NCI-H748 (cell line): ENCODE results near the gene UMAD1.
A peak's percentile ranks its signal among the peaks of the same experiment; 100 is the strongest.

Experiments used
- DNase-seq: peaks from one replicate; lab custom pipeline; 2025; ENCODE audit not compliant: unreplicated experiment; lab: John Stamatoyannopoulos, UW

The UMAD1 gene

DNA sequence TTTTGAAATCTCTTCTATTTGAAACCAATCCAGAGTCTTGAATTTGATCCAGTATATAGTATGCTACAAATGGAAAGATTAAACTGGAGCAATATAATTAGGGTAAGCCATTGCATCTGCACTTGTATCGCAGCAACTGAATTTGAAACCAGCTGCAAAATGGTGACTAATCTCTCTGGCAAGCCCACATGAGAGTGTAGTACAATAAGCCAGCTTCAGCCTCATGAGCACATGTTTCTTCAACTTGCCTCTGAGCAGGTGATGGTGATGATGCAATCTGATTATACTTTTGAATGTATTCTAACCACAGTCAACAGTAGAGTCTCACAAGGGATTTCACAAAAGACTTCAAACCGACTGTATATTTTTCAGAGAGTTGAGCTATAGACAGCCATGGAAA lies 78.7 kb downstream of the UMAD1 start:
- DNase-seq = peak; percentile 91

DNA sequence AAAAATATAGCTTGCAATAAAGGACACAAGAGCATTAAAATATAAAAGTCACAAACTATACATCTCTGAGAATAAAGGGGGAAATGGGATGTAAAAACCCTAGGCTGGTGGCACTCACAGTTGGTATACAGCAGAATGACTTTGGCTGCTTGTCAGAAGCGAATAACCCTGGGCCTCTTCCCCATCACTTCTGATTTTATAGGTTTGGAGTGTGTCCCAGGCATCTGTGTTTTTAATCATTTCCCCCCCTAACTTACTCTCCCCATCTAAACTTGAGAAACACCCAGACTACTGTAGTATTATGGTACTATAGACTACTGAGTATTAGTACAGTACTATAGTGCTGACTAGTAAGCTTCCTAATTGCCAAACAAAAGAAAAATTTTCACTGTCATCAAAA lies 79.6 kb downstream of the UMAD1 start:
- peak; percentile 6 for DNase-seq

DNA sequence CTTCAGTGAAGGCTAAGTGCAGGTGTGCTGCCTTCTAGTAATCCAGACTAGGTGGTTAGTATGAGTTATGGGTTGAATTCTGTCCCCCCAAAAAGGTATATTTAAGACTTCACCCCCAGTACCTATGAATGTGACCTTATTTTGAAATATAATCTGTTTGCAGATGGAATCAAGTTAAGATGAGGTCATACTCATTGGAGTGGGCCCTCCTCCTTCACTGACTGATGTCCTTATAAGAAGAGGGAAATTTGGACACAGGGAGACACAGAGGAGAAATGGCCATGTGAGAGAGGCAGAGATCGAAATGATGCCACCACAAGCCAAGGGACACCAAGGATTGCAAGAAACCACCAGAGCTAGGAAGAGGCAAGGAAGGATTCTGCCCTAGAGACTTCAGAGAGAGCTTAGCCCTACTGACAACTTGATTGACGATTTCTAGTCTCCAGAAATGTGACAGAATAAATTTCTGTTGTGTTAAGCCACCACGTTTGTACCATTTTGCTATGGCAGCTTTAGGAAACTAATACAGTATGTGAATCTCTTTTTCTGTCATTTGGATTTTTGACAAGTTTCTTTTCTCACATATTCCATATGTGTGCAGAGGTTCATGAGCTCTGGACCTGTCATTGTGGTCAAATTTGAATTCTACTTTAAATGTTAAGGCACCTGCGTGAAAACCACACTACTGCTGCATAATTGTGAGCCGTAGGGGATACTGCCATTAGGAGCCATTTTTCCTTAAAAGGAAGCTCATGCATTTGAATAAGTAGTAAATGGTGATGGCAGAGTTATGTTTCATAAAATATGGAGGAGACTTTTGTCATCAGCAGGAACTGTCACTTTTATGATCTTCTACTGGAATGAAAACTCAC lies 80.4 kb downstream of the UMAD1 start:
- DNase-seq = peak; percentile 9

DNA sequence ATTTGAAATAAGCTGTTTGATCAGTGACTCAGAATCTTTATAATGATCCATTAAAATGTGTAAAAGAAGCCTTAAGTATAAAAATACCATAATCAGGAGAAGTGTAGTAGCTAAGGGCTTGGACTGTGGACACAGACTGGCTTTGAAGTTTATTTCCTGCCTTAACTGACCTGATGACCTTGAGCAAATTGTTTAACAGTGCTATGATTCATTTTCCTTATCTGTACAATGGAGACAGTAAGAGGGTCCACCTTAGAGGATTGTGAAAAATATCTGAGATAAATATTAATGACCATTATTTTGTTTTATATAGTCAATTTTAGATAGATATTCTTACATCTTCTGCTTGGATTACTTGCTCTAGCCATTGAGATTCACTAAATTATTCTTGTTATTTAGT lies 91.2 kb downstream of the UMAD1 start:
- DNase-seq = no peak

DNA sequence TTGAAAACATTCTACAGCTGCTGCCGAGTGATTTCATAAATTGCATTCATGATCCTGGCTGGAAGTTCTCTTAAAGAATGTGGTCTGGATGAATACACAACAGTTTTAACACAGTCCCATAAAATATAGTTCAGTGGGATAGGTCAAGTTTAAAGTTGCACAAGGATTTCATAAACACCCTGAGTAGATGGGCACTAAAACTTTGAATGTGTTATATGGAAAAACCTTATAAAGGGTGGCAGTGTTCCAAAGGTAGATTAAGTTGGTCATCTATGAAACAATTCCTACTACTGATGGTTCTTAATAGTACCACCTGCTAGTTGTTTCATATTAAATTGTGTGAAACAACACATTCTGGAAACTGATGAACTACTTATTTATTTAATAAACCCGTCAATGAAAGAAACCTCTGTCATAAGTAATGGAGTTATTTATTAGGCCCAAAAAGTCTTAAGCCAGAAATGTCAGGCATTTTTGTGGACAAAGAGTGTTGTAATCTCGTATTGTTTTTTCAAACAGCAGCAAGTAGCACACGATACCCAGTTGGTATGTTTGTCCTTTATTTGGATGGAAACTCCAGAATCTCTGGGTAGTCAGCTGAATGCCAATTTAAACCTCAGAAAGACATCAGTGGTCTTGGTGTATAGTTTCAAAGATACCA lies 92.2 kb downstream of the UMAD1 start:
- DNase-seq = no peak

DNA sequence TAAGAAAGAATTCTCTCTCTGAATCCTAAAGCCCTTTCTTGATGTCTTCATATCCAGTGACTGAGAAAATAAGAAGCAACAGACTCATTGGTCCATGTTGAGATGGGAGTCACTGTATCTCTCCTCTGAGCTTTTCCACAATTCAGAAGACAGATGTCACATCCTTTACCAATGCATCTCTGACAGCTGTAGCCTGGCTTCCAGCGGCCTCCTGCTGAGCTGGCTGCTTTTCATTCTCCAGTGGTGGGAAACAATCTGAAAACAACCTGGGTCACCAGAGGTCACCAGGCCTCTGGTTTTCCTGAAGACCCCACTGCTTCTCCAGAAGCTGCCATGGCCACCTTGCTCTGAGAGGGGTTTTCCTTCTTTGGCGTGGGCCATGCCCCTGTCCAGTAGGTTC lies 96.1 kb downstream of the UMAD1 start:
- DNase-seq = peak; percentile 13

DNA sequence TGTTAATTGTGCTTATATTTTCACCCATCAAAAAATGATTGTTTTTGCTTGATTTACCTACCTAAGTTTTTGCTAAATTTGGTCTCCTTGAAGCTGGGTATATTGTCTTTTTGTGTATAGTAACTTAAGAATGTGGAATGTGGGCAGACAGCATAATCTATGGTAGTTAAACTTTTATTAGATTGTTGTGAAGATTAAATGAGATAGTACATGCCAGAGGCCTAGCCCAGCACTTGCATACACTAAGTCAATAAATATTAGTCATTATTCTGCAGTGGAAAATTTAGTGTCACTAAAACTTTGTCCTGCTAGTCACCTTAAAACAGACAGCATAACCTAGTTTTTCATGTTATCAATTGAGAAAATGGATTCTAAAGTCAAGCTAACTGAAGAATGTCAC lies 97.1 kb downstream of the UMAD1 start:
- DNase-seq = no peak

DNA sequence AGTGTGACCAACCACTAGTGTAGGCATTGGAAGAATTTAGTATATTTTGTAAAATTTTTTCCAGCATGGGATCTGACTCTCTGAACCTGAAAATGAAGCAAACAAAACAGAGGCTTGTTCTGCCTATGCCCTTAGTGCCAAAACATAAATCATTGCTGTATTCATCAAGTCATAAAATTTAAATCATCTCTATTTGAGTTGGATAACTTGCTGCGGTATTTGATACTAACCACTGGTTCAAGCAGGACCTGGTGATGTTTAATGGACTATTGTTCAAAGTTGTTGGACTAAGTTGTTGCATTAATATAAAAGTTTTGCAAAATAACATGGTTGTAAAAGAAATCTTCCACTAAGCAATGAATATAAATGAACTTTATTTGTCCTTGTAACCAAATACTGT lies 97.6 kb downstream of the UMAD1 start:
- no peak for DNase-seq

DNA sequence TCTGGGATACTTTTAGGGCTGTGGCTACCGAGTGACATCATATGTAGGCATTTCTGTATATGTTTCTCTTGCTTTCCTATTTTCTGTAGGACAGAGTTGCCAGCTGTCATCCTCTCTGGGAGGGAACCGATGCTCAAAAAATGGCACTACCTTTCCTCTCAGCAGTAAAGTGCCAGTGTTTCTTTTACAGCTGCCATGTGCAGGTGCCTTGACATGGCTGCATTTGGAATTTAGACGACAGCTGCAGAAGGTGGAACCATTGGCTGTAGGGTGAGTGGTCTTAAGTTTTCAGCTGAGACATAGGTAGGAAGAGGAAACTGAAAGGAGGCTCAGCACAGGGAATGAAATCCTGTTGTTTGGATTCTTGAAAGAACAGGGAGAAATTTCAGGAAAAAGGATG lies 98.1 kb downstream of the UMAD1 start:
- no peak for DNase-seq

DNA sequence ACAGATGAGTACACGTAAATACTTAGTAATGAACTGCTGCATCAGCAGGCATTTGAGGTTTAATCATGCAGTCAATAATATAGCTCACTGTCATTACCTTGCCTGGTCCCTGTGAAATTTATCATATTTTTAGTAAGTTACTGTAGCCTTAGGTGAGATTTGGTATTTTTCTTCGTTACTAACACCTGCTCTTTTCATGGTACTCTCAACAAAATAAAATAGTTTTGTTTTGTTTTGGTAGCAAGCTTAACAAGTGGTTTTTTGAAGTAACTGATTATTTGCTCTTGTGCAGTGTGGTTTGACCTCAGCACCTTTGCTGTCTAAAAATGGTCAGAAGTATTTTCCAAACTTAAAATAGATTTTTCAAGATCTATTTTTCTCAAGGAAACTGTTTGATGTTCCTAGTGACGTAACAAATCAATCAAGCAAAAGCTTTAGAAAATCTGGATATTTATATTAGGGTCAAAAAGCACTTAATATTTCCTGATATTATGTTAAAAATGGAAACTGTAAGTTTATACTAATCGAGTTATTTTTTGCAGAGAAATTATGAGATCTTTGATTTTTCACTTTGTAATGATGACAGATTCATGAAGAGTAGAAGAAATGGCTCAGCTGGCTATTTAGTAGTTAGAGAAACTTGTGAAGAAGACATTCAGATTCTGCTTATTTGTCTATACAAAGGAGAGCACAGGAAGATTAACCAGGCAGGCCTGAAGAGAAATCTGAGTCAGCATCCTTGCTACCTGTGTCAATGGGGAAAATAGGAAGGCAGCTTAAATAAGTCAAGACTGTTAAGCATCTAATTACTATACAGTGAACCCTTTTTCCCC lies 98.9 kb downstream of the UMAD1 start:
- no peak for DNase-seq

DNA sequence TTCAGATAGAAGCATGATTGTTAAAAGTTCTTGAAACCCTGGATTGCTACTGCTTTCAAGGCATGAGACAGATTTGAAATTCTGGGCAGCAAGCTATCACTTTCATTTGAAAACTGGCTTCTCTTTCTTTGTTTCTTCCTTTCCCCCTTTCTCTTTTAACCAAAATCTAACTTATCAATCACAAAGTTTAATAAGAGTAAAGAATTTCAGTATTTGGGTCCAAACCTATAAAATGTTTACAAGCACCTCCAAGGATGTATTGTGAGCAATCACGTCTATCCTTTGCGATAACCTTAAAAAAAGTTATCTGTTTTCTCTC lies 99.4 kb downstream of the UMAD1 start:
- no peak for DNase-seq

DNA sequence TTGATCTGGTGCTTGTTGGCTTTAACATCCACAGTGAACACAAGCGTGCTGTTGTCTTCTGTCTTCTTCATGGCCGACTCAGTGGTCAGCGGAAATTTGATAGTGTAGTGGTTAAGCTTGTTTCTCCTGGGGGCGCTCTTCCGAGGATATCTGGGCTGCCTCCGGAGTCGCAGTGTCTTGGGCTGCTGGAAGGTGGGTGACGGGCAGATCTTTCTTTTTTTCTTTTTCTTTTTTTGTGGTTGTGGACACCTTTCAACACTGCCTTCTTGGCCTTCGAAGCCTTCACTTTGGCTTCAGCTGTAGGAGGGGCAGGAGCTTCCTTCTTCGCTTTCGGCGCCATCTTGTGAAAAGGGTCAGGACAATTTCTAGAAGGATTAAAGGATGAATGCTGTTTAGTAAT lies 101.7 kb downstream of the UMAD1 start:
- DNase-seq = no peak

DNA sequence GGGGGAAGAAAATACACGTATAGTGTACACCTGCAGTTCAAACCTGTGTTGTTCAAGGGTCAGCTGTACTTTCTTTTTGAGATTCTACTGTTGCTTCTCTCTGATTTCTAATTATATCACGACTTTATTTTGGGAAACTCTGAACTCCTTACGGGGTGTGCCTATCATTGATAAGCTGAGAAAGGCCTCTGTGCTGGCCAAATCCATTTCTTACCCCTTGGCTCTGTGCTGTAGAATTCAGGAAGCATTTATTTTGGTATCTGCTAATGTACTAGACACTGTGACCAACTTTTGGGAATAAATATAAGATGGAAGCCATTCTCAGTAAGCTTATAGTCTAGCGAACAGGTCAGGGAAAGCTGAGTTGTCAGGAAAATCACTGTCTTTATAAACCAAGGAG lies 104.7 kb downstream of the UMAD1 start:
- DNase-seq = no peak

DNA sequence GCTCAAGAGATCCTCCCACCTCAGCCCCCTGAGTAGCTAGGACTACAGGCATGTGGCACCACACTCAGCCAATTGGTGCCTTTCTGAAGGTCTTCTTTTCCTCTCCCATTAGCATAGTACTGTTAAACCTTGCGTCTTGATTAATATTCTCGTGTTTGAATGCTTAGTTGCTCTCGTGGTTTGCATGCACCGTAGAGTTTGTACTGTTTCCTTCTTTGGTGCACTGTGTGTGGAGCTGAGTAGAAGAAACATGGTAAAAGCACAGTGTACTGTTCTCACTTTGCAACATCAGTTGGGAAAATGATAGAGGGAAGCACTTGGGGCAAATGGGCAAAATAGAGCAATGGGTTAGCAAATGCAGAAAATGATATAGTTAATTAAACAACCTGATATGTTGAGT lies 105.4 kb downstream of the UMAD1 start:
- DNase-seq = no peak

DNA sequence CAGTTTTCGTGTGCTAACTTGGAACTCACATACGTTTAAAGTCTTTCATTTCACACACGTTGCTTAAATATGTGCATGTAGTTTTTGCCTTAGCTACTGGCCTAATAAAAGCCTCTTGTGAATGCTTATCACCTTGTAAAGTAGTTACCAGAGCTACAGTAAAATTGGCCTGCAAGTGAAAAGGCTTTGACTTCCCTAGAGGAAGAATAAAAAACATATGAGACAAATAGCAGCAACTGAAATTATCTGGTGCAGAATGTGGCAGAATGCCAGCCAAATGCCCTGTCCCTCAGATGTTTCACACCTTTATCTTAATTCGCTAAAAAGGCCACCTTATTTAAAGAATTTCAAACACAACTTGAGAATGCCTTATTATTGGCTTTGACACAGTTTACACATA lies 105.9 kb downstream of the UMAD1 start:
- peak; percentile 13 for DNase-seq

DNA sequence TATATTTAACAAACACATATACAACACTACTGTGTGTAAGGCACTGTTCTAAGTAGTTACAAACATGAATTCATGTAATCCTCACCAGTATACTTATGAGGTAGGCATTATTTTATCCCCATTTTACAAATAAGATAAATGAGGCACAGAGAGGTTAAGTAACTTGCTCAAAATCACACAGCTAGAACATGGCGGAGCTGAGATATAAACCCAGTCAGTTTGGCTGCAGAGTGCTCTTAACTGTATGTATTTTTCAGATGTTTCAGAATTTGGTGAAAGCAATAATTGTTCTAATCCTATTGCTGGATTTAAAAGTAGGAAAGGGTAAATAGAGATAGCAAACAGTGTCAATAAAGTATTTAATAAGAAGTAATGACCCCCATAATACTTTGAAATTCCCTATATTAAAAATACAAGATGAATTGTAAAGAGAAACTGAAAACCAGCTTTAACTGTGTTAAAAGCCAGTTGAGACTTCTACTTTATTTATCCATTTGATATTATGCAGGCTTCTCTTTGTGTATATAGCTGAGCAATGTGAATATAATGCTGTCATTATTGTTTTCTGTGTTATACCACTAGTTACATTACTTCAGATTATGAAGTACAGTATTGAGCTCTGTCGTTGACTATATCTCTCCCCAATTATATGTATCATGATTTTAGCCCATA lies 110.2 kb downstream of the UMAD1 start:
- DNase-seq = no peak

DNA sequence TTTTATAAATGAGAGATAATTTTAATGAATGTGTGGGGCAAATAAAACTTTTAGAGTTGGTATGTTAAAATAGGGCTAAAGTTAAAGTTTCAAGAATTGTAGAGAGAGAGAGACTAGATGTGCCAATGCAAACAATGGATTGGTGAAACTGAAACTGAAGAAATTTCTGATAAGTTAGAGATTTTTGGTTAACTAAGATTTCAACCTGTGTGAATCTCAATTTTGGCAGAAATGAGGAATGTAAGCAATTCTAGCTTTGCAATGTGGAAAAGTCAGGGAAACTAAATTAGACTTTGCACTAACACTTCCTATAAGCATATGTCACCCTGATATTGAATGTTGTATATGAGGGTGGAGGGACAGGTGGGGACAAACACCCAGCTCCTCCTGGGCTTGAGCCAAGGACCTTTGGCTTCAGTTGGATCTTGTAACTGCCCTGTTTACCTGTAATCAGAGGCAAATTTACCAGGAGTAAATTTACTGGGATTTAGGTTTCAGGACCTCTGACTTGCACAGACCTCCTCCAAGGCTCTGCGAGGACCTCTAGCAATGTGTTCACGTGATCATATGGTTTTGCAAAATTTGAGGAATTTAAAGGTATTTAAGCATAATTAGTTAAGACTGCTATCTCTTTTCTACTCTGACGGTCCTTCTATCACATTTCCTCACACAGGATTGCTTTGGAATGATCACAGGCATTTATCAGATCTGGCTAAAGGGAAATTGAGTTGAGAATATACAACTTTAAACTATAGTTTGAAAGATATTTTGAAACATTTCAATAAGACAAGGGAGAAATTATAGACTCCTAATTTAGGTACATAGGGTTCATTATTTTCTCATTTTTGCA lies 110.9 kb downstream of the UMAD1 start:
- DNase-seq = no peak

DNA sequence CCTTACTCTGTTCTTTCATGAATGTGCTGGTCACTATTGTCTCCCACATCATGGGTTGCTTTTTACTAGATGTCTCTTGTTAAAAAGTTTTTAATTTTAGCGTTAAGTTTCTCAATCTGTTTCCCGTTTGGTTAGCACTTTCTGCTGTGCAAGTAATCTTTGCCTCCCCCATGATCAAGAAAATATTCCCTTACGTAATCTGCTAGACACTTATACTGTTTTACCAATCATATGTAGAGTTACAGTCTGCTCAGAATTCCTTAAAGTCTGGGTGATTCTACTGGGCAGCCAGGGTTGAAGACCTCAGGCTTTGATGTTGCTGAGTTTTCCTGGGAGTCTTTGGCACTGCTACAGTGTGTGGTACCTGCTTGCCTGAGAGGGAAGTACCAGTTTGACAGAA lies 116.0 kb downstream of the UMAD1 start:
- no peak for DNase-seq

DNA sequence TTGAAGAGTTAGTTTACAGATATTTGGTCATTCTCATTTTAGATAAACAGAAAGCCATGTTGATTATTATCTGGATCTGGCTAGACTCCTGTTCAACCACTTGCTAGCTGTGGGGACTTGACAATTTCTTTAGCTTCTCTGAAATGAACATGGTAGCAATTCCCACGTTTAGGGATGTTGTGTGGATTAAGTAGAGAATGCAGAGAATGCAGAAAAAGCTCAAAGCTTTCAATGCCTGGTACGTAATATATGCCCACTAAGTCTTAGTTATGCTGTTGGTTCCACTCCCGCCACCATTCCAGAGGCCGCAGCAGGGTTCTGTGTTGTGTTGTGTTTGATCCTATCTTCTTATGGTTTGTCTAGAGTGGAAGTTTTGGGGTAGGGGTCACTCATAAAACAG lies 117.0 kb downstream of the UMAD1 start:
- no peak for DNase-seq

DNA sequence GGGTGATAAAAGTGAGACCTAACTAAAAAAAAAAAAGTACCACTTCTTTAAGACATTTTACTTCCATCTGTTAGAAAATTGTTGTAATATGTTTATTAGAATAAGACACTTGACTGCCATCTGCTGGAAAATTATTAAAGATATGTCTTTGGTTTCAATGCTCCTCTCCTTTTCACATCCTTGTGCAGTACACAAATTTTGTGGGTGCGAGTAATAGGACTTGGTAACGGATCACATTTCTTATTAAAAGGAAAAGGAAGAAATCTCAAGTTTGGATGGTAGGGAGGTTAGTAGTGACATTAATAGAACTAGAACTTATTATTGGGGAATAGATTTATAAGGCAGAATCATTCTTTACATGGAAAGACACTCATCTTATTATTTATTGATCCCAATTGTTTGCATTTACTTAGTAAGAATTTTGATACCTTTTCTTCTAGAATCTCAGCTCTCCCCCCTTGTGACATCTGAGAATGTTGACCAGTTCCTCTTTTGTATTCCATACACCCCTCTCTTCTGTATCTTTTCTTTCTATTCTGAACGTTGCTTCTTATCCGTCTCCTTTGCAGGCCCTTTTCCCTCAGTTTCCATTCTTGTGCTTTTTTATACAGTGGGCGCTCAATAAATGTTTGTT lies 120.9 kb downstream of the UMAD1 start:
- DNase-seq = peak; percentile 27
